Measurements from ENCODE around the gene ZBTB48.
"Not testable (repeated sequence)": the region's sequence is repeated elsewhere in the genome, so short reads cannot be mapped to it uniquely, and the experiment has no call there.

Gene ZBTB48

DNA sequence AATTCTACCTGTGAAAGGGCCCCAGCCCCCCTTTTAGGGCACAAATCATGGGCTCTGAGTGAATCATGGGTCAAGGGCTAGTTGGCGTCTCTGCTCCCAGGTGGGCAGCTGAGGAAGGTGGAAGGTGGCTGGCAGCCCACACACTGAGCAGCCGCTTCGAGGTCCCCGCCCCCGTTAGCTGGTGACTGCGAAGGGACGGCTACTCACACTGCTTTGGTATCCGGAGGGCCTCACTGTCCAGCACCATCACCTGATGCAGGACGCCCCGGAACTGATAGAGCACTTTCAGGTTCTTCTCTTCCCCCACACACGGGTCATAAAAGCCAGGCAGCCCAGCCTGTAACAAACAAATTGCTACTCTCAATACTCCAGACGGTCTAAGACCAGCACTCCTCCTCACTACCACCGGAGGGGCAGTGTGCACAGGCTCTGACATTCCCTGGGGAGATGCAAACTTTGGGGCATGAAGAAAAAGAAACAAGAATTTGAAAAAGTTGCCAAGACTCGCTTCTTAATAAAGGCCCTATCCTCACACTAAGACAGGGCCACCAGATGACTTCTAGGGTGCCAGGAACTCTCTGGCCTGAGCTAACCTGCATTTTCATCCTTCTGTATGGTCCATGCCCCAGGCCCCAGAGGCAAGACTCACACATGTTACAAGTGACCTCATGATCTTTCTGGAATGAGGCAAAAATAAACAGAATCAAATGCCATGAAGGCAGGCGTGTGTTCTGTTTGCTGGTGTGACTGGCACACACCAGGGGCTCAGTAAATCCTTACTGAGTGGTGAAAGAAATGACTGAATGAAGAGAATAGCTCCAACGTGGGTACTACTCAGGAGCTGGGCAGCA lies 56.3 kb downstream of the ZBTB48 start:
- no peak for DNase-seq

DNA sequence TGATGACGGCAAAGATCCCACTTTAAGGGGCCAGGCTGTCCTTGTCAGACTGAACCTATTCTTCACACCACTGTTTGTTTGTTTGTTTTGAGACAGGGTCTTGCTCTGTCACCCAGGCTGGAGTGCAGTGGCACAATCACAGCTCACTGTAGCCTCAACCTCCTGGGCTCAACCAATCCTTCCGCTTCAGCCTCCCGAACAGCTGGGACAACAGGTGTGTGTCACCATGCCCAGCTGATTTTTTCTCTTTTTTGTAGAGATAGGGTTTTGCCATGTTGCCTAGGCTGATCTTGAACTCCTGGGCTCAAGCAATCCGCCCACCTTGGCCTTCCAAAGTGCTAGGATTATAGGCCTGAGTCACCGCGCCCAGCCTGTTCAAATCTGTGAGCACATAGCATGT lies 57.0 kb downstream of the ZBTB48 start:
- not testable (repeated sequence) for DNase-seq

DNA sequence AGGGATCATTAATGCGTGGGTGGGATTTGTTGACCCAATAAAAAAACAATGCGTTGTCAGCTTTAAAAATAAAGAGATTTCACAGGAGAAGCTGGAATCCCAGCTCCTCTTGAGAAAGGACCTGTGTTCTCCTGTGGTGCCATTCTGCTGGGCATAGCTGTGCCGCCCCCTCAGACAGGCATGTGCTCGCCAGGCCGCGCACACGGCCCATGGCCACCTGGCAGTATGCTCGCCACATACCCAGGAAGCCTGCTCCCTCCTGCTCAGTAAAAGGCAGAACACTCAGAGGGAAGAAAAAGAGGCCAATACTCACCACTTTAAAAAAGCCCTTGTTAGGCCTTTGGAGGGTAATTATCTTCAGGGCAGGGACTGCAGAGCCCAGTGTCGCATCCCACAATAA lies 58.0 kb downstream of the ZBTB48 start:
- DNase-seq: no peak

DNA sequence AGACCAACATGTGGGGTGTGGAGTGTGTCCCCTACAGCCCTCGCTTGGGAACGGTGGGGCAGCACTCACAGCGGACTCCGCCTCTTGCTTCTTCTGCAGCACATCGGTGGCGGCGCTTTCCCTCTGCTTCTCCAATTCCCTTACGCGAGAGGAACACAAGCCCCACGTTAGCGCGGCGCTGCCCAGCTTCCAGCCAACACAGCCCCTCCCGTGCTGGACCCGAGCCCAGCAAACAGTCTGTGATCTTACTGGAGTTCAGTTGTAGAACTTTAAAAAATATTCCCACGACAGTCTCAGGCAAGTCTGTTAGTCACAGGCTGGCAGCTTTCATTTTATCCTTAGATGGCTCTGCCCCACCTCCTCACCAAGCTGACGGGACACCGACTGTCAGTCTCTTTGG lies 58.4 kb downstream of the ZBTB48 start:
- DNase-seq: no peak
